Ecto neural progenitor cell (in vitro differentiated cells): ENCODE data around the gene HOXA4.

ENCODE experiments used
- DNase-seq: peaks from one replicate; pipeline ENCODE4 v3.0.0-alpha.2; 2018; ENCODE audit warnings: low spot score

The HOXA4 gene

DNA sequence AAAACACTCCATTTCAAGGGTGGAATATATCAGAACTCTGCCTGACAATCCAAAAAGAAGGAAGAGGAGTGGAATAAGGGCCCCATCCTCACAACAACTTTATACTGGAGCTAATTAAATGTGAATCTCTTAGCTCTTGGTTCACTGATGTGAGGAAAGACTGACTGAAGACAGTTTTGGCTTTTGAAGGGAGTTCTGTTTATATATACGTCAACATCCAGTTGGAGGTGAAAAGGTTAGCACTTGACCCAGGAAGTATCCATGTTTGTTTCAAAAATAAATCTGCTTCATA is 37.8 kb downstream of the HOXA4 start:
- DNase-seq: no peak

GRCh38 chr7:27091941-27092818 is 38.4 kb downstream of the HOXA4 start:
- DNase-seq: no peak

- no peak for DNase-seq
Observed at GRCh38 chr7:27091105-27091504, 39.5 kb downstream of the HOXA4 start.

GRCh38 chr7:27088002-27088922 is 42.3 kb downstream of the HOXA4 start:
- no peak for DNase-seq

DNA sequence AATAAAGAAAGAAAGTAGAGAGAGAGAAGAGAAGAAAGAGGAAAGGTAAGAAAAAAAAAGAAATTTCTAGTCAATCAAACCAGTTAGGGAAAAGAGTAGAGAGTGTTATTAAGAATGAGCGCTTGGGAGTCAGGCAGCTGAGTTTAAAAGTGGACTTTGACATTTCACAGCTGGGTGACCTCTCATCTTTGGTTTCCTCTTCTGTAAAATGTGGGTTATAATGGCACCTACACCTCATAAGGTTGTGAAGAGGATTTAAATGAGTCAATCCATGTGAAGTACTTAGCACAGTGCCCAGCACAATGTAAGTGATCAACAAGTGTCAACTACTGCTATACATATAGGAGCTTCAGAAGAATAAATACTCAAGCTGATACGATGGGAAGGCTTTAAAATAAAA is 46.9 kb downstream of the HOXA4 start:
- DNase-seq: no peak

DNA sequence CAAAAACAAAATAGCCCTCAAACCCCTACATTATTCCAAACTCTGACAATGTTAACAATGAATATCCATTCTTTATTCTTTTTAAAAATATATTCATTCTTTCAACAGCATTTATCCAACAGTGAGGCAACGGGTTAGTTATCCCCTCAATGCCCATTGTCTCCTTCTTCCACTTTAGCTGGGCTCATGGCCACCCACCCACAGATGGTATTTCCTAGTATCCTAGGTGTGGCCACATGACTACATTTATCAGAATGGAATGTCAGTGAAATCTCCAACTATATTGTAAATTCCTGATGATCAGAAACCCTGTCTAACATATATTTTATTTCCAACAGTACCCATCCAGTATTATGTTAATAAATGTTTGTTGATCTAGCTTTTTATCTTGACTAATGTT is 48.4 kb downstream of the HOXA4 start:
- DNase-seq: no peak

GRCh38 chr7:27080844-27081436 is 49.6 kb downstream of the HOXA4 start:
- no peak for DNase-seq

- no peak for DNase-seq
Observed at GRCh38 chr7:27079234-27079975, 51.2 kb downstream of the HOXA4 start.

- DNase-seq: no peak
Observed at GRCh38 chr7:27078616-27079233, 51.8 kb downstream of the HOXA4 start.
